LHCN-M2 (cell line): ENCODE results near the gene PLCZ1. TPM values are rescaled to one million over a fixed set of nuclear protein-coding genes. Genes with fewer than 3 reads are reported as not detected.
"Not testable (repeated sequence)": the region's sequence is repeated elsewhere in the genome, so short reads cannot be mapped to it uniquely, and the experiment has no call there.

ENCODE experiments used
- DNase-seq: peaks from one replicate; pipeline ENCODE4 v3.0.0-alpha.2; 2012; ENCODE audit warnings: low read depth
- total RNA-seq: library from RNA; depleted of rRNA; stranded (reverse); fragments of >200 nt; gene quantifications from 2 replicates; pipeline ENCODE4 v1.2.3, GENCODE V29; 2014

The PLCZ1 gene
- total RNA-seq, 1 experiment from 2014 or later, result not detected

- no peak for DNase-seq
These were observed 33.9 kb downstream of the PLCZ1 start for GRCh38 chr12:18703911-18704310.

DNA sequence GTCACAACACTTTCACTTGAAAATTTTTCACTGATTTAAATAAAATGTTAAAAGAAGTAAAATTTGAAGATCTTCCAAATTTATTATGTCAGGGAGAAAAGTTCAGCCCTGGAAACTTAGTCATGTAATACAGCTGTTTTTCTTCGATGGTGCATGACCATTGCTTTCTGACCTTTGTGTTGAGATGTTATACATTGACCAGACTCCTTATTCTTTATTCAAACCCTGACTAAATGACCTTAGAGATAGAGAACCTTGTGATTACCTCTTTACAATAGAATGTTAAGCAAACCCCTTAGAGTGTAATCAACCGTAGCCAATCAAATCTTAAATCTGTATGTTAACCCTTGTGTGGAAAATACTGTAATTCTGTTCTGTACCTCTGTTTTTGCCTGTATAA is 34.5 kb downstream of the PLCZ1 start:
- no peak for DNase-seq

- DNase-seq, result peak; percentile 64
These were observed 37.5 kb downstream of the PLCZ1 start for GRCh38 chr12:18700271-18700670.

- DNase-seq, result peak; percentile 25
These were observed 40.7 kb downstream of the PLCZ1 start for GRCh38 chr12:18696971-18697602.

DNA sequence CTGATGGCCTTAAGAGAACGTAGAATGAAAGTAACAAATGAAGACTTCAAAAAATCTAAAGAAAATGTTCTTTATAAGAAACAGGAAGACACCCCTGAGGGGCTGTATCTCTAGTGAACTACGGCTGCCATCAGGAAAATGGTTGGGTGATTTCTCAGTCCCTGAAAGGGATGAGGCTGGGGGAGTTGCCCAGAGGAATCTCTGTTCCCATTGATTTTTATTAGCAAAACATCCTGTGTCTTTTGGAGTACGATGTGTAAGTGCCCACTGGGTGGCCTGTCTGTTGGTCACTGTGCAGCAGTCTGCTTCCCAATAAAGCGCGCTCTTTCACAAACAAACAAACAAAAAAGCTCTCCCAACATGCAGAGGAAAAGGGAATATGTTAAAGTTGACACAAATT is 43.8 kb downstream of the PLCZ1 start:
- not testable (repeated sequence) for DNase-seq

GRCh38 chr12:18690653-18691052 is 47.2 kb downstream of the PLCZ1 start:
- peak; percentile 35 for DNase-seq

- no peak for DNase-seq
These were observed 48.0 kb downstream of the PLCZ1 start for GRCh38 chr12:18689771-18690170.

GRCh38 chr12:18684430-18684829 is 53.4 kb downstream of the PLCZ1 start:
- DNase-seq, result no peak

GRCh38 chr12:18683327-18684013 is 54.3 kb downstream of the PLCZ1 start:
- DNase-seq, result no peak

DNA sequence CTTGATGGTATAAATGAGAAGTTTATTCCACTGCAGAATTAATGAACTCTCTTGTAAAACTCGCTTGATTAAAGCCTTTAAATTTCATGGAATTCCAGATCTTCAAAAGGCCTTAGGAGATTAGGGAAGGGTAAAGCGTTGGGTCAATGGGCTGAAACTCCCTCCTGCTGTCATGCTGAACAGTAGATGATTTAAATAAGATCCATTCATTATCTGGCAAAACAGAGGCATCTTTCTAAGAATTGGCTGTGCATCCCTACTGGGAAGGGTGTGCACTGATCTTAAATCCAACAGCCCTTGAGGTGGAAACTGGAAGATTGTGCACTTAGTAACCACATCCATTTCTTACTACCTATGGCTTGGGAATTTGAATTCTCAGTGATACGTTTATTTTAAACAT is 56.0 kb downstream of the PLCZ1 start:
- no peak for DNase-seq

GRCh38 chr12:18676996-18677588 is 60.7 kb downstream of the PLCZ1 start:
- DNase-seq, result no peak

- no peak for DNase-seq
These were observed 61.7 kb downstream of the PLCZ1 start for GRCh38 chr12:18676141-18676540.

DNA sequence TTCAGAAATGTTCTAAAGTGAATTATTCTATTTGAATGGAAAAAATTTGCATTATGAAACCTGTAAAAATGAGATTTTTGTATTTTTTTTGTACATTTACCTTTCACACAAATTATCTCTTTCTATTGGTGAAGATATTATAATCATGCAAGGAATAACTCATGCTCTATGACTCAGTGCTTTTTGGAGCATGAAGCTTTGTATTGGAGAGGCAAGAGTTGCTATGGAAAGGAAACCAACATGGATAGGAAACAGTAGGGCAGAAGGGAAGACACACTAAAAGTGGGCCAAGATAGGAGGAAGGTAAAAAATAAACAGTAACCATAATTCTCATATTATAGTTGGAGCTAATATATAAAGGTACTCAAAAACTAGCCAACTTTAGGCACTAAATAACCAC is 79.0 kb downstream of the PLCZ1 start:
- DNase-seq, result no peak

- no peak for DNase-seq
These were observed 79.6 kb downstream of the PLCZ1 start for GRCh38 chr12:18658179-18658578.

DNA sequence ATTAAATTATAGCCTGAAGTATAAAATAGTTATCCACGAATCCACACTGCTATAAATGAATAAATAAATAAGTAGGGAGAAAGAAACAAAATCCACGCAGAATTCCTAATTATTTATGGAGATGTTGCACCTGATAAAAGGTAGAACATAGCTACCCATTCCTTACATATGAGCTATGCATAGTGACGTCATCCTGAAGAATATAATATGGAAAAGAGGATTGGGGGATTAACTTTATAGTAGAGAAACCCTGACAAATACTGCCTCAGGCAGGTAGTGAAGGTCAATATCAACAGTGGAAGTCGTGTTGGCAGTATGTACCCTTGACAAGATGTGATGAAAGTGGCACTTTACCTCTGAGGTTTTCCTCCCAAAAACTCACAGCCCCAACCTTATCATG is 82.5 kb downstream of the PLCZ1 start:
- no peak for DNase-seq

GRCh38 chr12:18653465-18653864 is 84.3 kb downstream of the PLCZ1 start:
- no peak for DNase-seq

DNA sequence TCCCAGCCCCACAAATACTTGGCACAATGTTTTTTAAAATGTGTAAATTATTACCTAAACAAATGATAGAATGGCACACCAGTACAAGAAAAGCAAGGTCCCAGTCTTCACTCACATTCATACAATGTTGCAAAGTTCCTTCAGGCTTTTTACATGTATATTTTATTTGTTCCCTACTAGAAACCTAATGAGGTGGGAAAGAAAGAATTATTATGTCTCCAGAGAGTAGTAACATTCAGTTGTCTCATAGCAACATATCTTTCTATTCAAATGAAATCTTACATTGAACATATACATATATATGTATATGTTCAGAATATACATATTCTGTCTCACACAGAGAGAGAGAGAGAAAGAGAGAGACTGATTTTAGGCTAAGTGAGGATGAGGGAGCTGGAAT is 85.2 kb downstream of the PLCZ1 start:
- no peak for DNase-seq

- no peak for DNase-seq
These were observed 86.3 kb downstream of the PLCZ1 start for GRCh38 chr12:18651525-18651924.

- DNase-seq, result no peak
These were observed 91.4 kb downstream of the PLCZ1 start for GRCh38 chr12:18646286-18646890.

GRCh38 chr12:18644564-18644963 is 93.2 kb downstream of the PLCZ1 start:
- DNase-seq, result no peak

DNA sequence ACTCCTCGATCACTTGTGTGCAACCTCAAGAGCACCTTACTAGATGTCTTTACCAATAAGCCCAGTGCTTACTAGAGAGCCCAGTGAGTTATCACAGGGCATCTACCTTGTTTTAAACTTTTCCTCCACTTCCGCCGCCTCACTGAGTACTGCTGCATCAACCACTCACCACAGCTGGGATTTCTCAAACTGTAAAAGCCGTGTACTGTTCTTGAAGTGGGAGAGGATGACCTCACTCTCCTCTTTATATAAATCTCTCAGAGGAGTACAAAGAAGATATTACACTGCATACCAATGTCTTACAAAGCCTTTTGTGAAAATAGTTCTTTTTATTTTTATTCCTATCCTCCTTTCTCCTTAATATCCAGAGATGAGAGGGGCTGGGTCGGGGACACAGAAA is 94.1 kb downstream of the PLCZ1 start:
- peak; percentile 1 for DNase-seq

- no peak for DNase-seq
These were observed 97.4 kb downstream of the PLCZ1 start for GRCh38 chr12:18640321-18640955.
